Measurements from ENCODE around the gene GPR146. TPM values are rescaled to one million over a fixed set of nuclear protein-coding genes. Genes with fewer than 3 reads are reported as not detected.
"Not testable (repeated sequence)": the region's sequence is repeated elsewhere in the genome, so short reads cannot be mapped to it uniquely, and the experiment has no call there.

The GPR146 gene
- 10 to 100 TPM in 1 of 2 donors, 1 to 10 TPM in 1; 9.0 to 17.7 TPM for total RNA-seq
- long read RNA-seq, transcript GPR146-201 (2 exons, 1,969 nt), result major isoform, 8 of 19 reads
- long read RNA-seq, partial matches to known transcripts, result 1 of 19 reads
- long read RNA-seq, other reads (novel, unspliced or antisense), result 2 of 19 reads

- ATAC-seq (peak; percentile 96 to 98), DNase-seq (peak; percentile 97)
- intact Hi-C loops (cut with DNase I), result no loop called here
These were observed at the start of gene GPR146 for GRCh38 chr7:1044189-1045068. GPR146 (plus strand) TSS chr7:1044546; CDS start chr7:1057516, 12,970 bp downstream.

GRCh38 chr7:994592-995308 is 49.6 kb upstream of the GPR146 start:
- intact Hi-C loops (cut with DNase I), result loop anchor here (5.0 to 10.0 kb wide), 2 partner anchors 140 to 148 kb away; a partner anchor contains a TSS
- DNase-seq, result no peak
- ATAC-seq, result no peak

- DNase-seq (no peak), ATAC-seq (no peak)
- intact Hi-C loops (cut with DNase I), result loop anchor here in 1 of 2 donors (10.0 kb wide), 1 partner anchor 139 kb away; a partner anchor contains a TSS
These were observed 48.8 kb upstream of the GPR146 start for GRCh38 chr7:995571-995970.

- intact Hi-C loops (cut with DNase I), result loop anchor here in 1 of 2 donors (10.0 kb wide), 1 partner anchor 139 kb away; a partner anchor contains a TSS
- DNase-seq, result no peak
- ATAC-seq, result no peak
These were observed 48.1 kb upstream of the GPR146 start for GRCh38 chr7:996079-996872.

GRCh38 chr7:997404-998395 is 46.6 kb upstream of the GPR146 start:
- intact Hi-C loops (cut with DNase I), result loop anchor here in 1 of 2 donors (10.0 kb wide), 1 partner anchor 137 kb away; a partner anchor contains a TSS
- ATAC-seq (no peak), DNase-seq (no peak)

- no peak for DNase-seq
- intact Hi-C loops (cut with DNase I), result loop anchor here in 1 of 2 donors (10.0 kb wide), 1 partner anchor 135 kb away; a partner anchor contains a TSS
- no peak for ATAC-seq
These were observed 45.0 kb upstream of the GPR146 start for GRCh38 chr7:999149-999879.

- DNase-seq (no peak), ATAC-seq (no peak)
- intact Hi-C loops (cut with DNase I), result loop anchor here in 1 of 2 donors (10.0 kb wide), 1 partner anchor 135 kb away; a partner anchor contains a TSS
These were observed 44.1 kb upstream of the GPR146 start for GRCh38 chr7:999941-1000935.

- intact Hi-C loops (cut with DNase I); ATAC-seq; DNase-seq: not testable (repeated sequence)
These were observed 43.1 kb upstream of the GPR146 start for GRCh38 chr7:1001069-1001770.

GRCh38 chr7:1002026-1002425 is 42.3 kb upstream of the GPR146 start:
- ATAC-seq; DNase-seq; intact Hi-C loops (cut with DNase I): not testable (repeated sequence)

GRCh38 chr7:1002445-1002844 is 41.9 kb upstream of the GPR146 start:
- intact Hi-C loops (cut with DNase I); ATAC-seq; DNase-seq: not testable (repeated sequence)

GRCh38 chr7:1004018-1004852 is 40.1 kb upstream of the GPR146 start:
- DNase-seq, result no peak
- intact Hi-C loops (cut with DNase I), result no loop called here
- ATAC-seq, result no peak

- DNase-seq, result no peak
- intact Hi-C loops (cut with DNase I), result no loop called here
- no peak for ATAC-seq
These were observed 39.0 kb upstream of the GPR146 start for GRCh38 chr7:1005303-1005702.

- intact Hi-C loops (cut with DNase I), result no loop called here
- DNase-seq (no peak), ATAC-seq (no peak)
These were observed 36.4 kb upstream of the GPR146 start for GRCh38 chr7:1007901-1008300.

GRCh38 chr7:1008733-1009363 is 35.5 kb upstream of the GPR146 start:
- no peak for DNase-seq
- intact Hi-C loops (cut with DNase I), result no loop called here
- no peak for ATAC-seq
